ENCODE data around the gene FAM187B.

The FAM187B gene

DNA sequence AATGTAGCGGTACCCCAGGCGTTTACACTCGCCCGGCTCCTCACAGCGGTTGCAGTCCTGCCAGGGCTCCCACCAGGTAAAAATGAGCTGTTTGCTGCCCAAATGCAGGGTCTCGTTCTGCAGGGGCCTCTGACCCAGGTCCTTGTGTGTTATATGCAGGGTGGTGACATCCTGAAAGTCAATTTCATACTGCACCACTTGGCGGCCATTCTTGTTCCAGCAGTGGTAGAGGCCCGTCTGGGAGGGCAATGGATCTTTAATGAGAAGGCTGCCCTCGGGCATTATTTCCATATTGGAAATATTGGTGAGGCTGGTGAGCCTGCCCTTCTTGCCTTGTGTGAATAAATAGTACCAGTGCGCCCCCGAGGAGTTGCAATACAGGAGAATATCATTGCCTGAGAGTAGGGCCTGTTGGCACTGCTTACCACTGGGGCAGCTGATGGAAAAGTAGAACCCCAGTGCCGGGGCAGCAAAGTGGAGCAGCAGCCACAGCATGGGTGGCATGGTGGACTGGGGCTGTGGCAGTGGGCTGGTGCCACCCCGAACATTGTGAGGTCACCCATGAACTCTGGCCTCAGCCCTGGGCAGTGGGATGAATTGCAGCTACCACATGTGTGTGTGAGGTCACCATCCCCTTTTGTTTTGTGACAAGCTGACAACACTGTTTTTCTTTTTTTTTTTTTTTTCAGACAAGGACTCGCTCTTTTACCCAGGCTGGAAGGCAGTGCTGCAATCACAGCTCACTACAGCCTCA lies at the start of gene FAM187B:
Gene FAM187B (minus strand): TSS at position 563 of the 754 bp plus-strand sequence. CDS start 59 bp downstream, at position 504.
- DNase-seq (ENCODE audit: low read depth), result no peak

DNA sequence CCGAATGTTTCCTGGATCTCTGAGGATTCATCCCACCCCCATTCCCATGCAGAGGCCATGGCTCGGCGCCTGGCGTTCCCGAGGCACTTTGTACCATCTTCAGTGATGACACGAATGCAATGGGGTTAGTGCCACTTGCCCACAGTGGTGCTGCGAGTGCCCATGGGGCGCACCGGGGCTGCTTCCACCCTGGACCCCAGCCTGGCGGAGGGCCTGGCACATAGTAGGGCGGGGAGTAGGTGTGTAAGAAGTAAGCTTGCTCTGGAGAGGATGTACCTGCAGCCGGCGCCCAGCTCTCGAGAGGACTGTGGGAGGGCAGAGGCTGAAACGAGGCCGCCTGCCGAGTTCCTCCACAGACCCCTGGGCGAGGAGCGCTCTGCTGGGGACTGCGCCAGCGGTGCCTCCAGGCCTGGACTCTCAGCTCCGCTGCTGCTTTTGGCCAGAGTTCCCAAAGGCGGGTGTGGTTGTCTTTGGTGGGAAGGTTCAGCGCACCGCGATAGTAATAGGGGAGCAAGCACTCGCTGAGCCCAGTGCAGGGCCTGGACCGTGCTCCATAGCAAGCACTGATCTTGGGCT lies 48.3 kb upstream of the FAM187B start:
- no peak for DNase-seq (ENCODE audit: low read depth)

DNA sequence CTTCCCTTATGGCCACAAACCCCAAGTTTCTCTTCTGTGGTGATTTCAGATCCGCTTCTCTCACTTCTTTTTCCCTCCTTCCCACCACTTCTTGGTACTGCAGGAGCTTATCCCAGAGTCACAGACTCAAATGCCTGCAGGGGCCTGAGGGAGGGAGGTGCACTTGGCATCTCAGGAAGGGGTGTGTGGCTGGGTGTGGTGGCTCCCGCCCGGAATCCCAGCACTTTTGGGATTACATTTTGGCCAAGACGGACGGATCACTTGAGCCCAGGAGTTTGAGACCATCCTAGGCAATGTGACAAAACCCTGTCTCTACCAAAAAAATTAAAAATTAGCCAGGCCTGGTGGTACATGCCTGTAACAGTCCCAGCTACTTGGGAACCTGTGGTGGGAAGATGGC lies 45.8 kb upstream of the FAM187B start:
- no peak for DNase-seq (ENCODE audit: low read depth)

DNA sequence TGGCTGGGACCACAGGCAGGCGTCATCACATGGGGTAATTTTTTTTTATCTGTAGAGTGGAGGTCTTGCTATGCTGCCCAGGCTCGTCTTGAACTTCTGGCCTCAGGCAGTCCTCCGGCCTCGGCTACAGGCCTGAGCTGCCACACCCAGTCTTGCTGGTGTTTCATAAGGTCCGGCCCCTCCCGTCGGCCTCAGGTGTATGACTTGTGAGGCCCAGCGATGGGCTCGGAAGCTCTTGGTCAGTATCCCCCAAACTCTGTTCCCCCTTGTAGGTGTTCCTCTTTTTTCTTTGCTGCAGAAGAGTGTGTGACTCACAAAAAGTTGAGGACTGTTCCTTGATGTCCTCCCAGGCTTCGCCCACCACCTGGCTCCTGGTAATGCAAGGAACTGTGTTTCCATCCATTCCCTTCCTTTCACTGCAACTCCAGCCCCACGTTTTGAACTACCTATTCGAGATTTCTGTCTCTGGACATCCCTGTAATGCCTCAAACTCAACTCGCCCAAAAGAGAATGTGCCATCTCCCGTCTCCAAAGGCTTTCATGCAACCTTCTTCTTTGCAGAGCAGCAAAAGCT lies 45.2 kb upstream of the FAM187B start:
- no peak for DNase-seq (ENCODE audit: low read depth)

DNA sequence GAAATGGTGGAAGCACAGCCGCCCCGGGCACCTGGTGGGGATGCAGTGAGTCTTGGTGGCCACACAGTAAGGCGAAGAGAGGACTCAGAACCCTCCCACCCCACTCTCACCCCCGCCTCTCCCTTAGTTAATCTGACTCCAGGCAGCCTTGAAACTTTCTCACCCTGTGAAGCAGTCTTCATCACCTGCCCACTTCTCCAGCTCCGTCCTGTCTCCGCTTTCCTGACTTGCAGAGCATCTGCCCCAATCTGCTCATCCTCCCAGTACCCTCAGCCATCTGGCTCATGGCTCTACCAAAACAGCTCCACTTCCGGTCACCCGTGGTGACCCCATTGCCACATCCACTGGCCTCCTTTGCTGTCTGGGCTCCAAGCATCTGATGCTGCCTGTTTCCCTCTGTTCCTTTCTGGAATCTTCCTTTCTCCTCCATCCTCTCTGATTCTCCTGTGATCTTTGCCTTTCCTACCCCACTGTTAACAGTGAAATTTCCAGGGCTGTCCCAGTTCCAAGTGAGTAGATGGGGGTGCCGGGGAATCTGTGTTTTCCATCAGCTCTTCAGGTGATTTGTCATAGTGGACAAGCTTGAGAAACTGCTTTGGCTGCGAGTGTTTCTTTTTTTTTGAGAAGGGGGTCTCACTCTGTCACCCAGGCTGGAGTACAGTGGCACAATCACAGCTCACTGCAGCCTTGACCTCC lies 44.6 kb upstream of the FAM187B start:
- DNase-seq (ENCODE audit: low read depth), result no peak

DNA sequence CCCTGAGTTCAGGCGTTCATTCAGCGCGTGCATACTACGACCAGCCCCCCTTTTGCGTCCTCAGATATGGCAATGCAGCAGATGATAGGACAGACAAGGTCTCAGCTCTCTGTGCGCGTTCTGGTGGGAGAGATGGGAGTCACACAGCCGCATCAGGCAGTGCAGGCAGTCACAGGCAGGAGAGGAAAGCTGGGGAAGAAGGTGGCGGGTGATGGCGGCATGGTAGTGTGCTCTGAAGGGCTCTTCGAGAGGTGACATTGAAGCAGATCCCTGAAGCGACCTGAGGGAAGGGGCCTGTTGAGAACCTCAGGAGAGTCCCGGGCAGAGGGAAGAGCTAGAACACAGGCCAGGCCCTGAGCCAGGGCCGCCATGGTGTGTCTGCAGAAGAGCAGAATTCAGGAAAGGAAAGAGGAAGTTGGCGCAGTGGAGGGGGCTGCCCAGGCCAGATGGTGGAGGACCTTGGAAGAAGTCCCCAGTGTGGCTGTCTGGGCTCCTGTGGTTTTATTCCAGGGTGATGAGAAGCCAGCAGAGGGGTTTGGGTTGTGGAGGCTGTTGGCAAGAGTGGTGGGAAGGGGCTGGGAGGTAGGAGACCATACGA lies 43.7 kb upstream of the FAM187B start:
- no peak for DNase-seq (ENCODE audit: low read depth)

DNA sequence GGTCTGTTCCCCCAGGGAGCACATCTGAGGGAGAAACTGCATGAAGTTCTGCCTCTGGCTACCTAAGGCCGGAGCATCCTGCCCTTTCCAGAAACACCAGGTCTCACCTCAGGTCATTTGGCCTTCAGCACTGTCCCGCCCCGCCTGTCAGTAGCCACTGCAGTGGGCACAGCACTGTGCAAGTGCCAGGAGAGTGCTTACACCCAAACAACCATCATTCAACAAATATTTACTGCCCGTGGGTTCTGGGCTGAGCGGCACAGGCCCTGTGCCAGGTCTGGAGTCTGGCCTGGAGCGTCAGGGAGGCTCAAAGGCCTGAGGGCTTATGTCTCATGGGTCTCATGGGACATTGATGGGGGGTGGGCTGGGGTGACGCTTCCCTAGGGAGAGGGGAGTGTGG lies 43.0 kb upstream of the FAM187B start:
- no peak for DNase-seq (ENCODE audit: low read depth)

DNA sequence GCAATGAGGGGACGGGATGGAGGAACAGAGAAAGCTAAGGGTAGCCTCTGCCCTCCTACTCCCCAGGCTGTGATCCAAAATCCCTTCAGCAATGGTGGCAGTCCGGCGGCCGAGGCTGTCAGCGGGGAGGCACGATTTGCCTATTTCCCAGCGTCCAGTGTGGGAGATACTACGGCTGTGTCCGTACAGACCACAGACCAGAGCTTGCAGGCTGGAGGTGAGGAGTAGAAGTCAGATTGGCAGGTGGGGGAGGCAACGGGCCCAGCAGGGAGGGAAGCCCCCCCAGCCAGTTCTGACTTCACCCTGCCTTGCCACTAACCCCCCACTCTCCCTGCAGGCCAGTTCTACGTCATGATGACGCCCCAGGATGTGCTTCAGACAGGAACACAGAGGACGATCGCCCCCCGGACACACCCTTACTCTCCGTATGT lies 41.9 kb upstream of the FAM187B start:
- DNase-seq (ENCODE audit: low read depth), result no peak

DNA sequence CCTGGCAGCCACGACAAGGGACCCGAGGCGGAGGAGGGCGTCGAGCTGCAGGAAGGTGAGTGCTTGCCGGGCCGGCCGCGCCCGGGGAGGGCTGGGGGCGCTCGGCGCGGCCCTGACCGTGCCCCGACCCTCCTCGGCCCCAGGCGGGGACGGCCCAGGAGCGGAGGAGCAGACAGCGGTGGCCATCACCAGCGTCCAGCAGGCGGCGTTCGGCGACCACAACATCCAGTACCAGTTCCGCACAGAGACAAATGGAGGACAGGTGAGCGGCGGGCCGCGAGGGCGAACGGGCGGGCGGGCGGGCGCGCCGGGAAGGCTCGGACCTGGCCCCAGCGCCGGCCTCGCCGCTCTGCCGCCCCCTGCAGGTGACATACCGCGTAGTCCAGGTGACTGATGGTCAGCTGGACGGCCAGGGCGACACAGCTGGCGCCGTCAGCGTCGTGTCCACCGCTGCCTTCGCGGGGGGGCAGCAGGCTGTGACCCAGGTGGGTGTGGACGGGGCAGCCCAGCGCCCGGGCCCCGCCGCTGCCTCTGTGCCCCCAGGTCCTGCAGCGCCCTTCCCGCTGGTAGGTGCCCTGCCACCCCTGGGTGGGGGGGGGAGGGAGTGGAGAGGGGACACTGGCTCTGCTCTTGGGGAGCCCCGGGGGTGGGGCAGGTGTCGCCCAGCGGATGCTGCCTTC lies 41.0 kb upstream of the FAM187B start:
- DNase-seq (ENCODE audit: low read depth), result peak; percentile 79

DNA sequence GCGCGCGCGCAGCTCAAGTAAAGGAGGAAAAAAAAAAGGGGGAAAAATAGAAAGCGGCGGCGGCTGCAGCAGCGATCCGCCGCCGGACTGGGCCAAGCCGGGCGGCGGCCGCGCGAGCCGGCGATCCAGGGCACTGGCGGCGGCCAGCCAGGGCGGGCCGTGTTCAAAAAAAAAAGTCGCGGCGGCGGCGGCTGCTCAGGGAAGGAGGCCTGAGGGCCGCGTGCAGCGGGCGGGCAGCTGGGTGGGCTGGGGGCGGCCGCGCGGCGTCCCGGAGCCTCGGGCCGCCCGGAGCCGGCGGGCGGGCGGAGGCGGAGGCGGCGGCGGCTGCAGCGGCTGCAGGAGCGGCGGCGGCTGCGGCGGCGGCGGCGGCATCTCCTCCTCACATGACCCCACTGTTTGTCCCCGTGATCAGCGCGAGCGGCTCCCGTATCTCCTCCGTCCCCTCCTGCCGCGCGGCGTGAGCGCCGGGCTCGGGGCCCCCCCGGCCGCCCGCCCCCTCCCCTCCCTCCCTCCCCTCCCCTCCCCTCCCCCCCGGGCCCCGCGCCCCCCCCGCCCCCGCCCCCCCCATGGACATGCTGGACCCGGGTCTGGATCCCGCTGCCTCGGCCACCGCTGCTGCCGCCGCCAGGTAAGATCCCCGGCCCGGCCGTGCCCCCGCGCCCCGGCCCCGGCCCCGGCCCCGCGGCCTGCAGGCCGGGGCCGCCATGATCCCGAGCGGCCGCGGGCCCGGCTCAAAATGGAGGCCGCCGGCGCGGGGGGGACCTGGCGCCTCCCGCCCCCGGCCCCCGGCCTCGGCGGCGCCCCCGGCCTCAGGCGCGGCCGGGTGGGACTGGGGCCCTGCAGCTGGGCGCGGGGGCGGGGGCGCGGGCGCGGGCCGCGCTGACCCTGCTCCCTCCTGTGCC lies 40.2 kb upstream of the FAM187B start, which contains the start of gene USF2:
Gene USF2 (plus strand): TSS at position 427 of the 902 bp plus-strand sequence. CDS start 140 bp downstream, at position 567.
- DNase-seq (ENCODE audit: low read depth), result peak; percentile 79

DNA sequence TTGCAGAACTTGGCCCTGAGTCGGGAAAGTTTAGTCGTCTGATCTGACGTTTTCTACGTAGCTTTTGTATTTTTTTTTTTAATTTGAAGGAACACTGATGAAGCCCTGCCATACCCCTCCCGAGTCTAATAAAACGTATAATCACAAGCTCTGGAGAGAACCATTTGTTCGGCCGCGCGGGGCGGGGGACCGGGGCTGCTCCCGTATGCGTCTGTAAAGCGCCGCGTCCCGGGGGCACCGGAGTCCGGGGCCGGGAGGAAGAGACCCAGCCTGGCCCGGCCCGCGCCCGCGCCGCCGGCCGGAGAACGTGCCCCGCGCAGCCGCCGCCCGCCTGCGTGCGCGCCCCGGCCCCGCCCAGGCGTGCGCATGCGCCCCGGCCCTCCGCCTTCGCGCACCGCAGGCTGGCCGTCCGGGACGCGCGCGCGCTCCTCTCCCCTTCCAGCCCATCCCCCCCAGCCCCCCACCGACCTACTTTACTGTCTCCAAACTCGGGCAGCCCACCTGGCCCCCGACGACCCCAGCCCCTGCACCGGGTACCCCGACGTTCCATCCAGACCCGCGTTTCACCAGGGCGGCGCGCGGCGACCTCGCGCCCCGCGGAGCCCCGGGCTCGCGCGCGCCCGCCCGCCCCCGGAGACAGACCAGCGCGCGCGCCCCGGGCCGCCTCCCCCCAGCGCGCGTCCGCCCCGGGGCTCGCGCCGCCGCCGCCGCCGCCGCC lies 39.4 kb upstream of the FAM187B start:
- peak; percentile 77 for DNase-seq (ENCODE audit: low read depth)

DNA sequence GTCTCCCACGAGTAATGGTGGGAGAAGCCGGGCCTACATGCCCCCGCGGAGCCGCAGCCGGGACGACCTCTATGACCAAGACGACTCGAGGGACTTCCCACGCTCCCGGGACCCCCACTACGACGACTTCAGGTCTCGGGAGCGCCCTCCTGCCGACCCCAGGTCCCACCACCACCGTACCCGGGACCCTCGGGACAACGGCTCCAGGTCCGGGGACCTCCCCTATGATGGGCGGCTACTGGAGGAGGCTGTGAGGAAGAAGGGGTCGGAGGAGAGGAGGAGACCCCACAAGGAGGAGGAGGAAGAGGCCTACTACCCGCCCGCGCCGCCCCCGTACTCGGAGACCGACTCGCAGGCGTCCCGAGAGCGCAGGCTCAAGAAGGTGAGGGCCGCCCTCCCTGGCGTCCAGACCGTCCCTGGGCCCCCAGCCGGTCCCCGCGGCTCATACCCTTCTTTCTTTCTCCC lies 38.8 kb upstream of the FAM187B start:
- peak; percentile 48 for DNase-seq (ENCODE audit: low read depth)

DNA sequence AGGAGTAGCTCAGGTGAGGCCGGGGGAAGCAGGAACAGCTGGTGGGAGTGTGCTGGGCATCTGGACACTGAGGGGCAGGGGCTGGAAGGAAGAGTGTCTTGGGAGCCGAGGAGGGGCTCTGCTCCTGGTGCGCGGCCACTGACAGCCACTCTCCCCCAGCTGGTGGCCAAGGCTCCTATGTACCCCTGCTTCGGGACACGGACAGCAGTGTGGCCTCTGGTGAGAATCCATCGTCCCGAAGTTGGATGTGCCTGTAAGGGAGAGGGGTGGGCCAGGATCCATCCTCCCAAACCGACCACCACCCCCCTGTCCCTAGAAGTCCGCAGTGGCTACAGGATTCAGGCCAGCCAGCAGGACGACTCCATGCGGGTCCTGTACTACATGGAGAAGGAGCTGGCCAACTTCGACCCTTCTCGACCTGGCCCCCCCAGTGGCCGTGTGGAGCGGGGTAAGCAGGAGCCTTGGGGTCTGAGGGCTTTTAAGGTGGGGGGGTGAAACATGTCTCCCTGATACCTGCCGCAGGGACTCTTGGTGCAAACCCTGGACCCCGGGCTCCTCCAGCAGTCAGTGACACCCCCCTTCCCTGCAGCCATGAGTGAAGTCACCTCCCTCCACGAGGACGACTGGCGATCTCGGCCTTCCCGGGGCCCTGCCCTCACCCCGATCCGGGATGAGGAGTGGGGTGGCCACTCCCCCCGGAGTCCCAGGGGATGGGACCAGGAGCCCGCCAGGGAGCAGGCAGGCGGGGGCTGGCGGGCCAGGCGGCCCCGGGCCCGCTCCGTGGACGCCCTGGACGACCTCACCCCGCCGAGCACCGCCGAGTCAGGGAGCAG lies 38.2 kb upstream of the FAM187B start:
- peak; percentile 16 for DNase-seq (ENCODE audit: low read depth)

DNA sequence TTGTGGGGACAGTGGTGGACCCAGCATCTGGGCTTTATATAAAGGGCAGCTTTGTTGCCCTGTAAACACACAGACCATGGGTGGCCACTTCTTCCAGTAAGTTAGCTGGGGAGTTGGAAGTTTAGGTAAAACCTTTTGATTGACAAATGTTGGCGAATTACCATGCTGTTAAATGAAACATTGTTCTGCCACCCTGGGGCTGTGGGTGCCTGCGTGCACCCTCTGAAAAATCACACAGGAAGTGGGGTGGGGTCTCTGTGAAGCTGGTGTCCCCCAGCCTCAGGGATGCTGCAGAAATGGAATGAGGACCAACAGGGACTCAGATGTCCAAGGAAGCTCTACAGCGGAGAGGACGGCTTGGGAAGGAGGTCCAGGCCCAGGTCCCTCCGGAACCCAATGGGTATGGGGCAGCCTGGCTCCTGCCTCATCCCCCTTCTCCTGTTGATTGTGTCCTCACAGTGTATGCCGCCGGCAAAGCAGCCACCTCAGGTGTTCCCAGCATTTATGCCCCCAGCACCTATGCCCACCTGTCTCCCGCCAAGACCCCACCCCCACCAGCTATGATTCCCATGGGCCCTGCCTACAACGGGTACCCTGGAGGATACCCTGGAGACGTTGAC lies 37.5 kb upstream of the FAM187B start:
- no peak for DNase-seq (ENCODE audit: low read depth)

DNA sequence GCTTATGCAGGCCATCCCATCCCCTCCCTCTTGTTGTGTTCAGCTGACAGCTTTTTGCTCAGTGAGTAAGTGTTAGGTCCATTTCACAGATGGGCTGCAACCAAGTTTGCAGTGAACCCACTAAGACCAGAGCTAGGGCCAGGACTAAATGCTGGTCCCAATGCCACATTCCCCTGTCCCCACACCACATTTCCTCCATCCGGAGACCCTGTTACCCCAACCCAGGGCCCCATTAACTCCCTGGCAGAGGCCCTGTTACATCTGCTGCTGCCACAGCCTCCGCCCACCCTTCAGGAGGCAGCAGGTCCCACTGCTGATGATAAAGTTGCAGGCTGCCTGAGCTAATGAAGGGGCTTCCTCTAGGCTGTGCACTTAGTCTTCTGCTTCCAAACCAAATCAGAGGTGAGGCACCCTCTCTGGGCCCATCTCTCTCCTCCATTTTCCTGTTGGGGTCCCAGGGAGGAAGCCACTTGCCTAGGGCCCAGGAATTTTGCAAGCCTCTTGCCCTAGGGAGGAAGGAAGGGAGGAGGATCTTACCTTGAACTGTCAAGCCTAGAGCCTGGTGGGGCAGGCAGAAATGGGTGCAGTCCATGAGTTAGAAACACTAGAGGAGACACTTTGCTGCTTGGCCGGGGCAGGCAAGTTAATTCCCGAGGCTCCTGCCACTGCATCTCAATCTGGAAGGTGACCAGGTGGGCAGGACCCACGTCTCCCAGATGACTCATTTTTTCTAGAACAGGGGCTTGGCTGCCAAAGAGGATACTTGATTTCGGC lies 36.8 kb upstream of the FAM187B start:
- no peak for DNase-seq (ENCODE audit: low read depth)

DNA sequence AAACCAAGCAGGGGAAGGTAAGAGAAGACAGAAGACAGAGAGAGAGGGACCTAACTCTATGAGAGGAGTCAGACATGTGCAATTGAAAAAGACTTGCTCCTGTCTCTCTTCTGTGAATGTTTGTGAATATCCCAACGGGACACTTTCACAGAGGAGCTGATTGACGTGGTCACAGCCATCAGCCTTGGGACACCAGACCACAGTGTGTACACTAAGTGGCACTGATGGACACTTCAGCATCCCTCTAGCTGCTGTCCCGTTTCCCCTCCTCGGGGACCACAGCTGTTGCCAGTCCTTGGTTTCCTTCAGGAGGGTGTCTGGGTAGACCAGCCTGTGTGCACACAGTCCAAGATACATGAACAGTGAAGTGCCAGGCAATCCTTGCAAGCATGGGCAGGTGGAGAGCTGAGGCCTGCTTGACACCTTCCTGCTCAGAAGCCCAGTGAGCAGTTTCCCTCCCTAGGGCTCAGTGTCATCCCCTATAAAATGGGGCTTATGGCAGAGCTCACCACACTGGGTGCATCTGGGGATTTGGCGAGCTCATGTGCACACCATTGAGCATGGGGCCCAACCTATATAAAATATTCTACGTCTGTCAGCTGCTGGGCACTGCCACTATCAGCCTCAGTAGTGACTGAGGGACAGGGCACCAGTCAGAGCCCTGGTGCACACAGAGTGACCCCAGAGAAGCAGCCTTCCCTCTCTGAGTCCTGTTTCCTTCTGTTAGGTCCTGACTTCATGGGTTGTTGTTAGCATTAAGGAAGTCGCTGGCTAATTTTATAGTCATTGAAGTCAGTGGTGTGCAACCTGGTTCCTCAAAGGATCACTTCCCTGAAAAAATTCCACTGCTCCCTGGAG lies 36.0 kb upstream of the FAM187B start:
- DNase-seq (ENCODE audit: low read depth), result no peak

All from EH (cell line).